Measurements from ENCODE around the gene UGT2A3.

Gene UGT2A3

DNA sequence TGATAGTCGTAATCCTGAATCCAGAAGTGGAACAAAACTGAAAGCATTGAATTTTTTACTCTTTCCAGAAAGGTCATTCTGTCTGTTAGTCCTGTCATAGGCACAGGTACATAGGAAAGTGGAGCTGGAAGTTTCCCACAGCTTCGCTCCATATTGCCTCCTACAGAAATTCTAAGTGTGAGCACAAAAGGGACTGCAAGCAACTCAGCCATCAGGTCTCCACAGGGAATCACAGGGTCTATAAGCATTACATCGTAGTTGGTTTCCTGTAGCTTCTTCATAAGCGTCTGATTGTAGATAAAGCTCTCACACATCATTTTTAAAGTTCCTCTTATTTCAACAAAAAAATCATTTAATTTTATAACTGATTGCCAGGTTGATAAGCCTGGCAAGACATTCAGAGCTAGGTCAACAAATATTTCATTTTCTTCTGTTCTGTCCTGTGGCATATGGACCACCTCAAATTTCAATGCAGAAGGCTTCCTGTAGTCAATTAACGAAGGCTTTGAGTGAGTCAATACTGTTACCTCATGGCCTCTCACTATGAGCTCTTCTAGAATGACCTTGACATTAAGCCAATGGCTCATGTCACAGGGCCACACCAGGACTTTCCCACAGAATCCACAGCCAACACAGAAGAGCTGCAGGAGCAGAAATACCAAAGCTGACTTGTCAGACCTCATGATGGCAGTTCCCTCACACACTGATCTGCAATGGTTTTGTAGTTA is at the start of gene UGT2A3:
TSS of gene UGT2A3 (minus strand) at position 727 of the 728 bp plus-strand sequence. CDS start at position 683, 44 bp downstream.
- no peak within 1 kb of the TSS for H3K4me3 ChIP-seq (ENCODE audit: low read depth, low read length)
- ChIA-PET CTCF (no interaction called here), POLR2A (no interaction called here)
- DNase-seq (ENCODE audit: low read depth, low spot score), result no peak
- TF ChIP-seq, protein P1, sequence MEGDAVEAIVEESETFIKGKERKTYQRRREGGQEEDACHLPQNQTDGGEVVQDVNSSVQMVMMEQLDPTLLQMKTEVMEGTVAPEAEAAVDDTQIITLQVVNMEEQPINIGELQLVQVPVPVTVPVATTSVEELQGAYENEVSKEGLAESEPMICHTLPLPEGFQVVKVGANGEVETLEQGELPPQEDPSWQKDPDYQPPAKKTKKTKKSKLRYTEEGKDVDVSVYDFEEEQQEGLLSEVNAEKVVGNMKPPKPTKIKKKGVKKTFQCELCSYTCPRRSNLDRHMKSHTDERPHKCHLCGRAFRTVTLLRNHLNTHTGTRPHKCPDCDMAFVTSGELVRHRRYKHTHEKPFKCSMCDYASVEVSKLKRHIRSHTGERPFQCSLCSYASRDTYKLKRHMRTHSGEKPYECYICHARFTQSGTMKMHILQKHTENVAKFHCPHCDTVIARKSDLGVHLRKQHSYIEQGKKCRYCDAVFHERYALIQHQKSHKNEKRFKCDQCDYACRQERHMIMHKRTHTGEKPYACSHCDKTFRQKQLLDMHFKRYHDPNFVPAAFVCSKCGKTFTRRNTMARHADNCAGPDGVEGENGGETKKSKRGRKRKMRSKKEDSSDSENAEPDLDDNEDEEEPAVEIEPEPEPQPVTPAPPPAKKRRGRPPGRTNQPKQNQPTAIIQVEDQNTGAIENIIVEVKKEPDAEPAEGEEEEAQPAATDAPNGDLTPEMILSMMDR (IDR thresholded peaks at IDR 0.05; ENCODE audit: insufficient read depth, low read length, missing control alignments), result no peak

DNA sequence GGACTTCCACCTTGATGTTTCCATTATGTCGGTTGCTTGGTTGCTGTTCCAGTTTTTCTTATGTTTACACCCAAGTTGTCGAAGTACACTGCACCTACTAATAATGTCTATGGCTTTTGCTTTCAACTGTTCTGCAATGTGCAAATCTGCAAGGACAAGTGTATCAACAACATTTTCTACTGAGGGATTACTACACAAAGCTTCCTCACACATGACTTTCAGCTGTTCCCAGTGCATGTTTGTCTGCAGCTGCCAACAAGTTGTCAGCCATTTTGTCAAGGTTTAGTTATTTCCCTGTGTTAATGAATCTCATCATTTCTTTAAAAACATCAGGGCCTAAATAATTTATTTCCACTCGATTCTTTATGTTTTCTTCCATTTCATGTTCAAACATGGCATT is 45.4 kb upstream of the UGT2A3 start:
- TF ChIP-seq, protein P1 (IDR thresholded peaks at IDR 0.05; ENCODE audit: insufficient read depth, low read length, missing control alignments), result no peak
- no peak overlapping the region for H3K4me3 ChIP-seq (ENCODE audit: low read depth, low read length)
- DNase-seq (ENCODE audit: low read depth, low spot score), result no peak
- POLR2A ChIA-PET, result no interaction called here
- CTCF ChIA-PET, result no interaction called here

DNA sequence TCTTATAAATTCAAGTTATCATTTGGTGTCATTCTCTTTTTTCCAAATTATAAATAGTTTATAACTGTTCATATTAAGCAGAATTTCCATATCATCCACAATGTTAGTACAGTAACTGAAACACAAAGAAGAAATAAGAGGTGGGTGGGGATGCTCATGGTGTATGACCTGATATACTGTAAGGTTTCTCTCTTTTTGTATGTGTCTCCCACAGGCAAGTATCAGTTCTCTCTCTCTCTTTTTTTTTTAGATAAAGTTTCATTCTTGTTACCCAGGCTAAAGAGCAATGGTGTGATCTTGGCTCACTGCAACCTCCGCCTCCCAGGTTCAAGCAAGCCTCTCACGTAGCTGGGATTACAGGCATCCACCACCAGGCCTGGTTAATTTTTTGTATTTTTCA is 43.7 kb upstream of the UGT2A3 start:
- H3K4me3 ChIP-seq (ENCODE audit: low read depth, low read length), result no peak overlapping the region
- CTCF ChIA-PET, result no interaction called here
- TF ChIP-seq, protein P1 (IDR thresholded peaks at IDR 0.05; ENCODE audit: insufficient read depth, low read length, missing control alignments), result no peak
- DNase-seq (ENCODE audit: low read depth, low spot score), result no peak
- POLR2A ChIA-PET, result no interaction called here

DNA sequence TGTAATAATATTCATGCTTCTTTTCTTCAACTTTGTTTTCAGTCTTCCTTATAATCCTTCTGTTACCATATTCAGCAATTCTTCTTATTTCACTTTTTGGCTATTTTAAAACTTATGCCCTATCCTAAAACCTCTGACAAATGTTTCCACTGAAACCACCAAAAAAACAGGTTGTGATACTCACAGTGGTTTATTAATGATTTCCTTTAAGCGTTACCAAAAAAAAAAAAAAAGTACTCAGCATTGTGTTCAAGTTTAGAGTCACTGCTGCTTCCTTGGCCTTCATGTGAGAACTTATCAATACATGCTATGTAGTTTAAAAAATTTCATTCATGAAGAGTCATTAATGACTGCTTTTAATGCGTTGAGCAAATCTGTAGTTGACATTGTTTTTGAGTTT is 35.4 kb upstream of the UGT2A3 start:
- ChIA-PET POLR2A (no interaction called here), CTCF (no interaction called here)
- no peak overlapping the region for H3K4me3 ChIP-seq (ENCODE audit: low read depth, low read length)
- TF ChIP-seq, protein P1 (IDR thresholded peaks at IDR 0.05; ENCODE audit: insufficient read depth, low read length, missing control alignments), result no peak
- DNase-seq (ENCODE audit: low read depth, low spot score), result no peak

DNA sequence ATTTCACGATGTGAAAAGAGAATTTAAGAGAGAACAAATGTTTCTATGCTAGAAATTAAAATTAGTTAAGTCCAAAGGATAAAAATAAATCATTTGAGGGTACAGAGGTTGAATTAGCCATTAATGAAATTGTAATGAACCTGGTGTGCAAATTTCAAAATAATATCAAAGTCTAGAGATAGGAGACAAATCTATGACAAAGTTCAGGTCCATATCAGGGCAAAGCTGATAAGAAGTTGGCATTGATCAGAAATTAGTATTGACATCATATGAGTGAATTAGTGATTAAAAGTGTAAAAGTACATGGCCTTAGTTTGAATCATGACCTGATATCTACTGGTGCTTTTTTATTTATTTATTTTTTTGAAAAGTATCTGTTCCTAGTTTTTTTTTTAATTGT is 33.8 kb upstream of the UGT2A3 start:
- ChIA-PET CTCF (no interaction called here), POLR2A (no interaction called here)

DNA sequence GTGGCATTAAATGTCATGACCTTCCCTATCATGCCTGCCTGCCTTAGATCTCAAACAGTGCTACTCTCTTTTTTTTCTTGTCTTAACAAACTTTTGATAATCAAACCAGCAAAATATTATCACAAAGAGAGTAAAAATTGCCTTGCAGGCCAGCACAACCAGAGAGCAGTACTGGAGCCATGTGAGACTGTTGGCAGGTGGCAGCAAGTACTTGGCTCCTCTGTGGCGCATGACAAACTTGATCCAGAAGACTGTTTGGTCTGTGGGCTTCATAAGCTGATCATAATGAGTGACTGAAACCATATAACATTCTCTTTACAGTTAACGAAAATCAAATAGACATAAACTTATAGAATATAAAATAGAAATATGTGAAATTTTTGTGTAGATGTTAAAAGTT is 33.3 kb upstream of the UGT2A3 start:
- no peak overlapping the region for H3K4me3 ChIP-seq (ENCODE audit: low read depth, low read length)
- POLR2A ChIA-PET, result no interaction called here
- no peak for DNase-seq (ENCODE audit: low read depth, low spot score)
- TF ChIP-seq, protein P1 (IDR thresholded peaks at IDR 0.05; ENCODE audit: insufficient read depth, low read length, missing control alignments), result no peak
- CTCF ChIA-PET, result no interaction called here

More for the DNA sequence above, 33.8 kb upstream of the UGT2A3 start:
- DNase-seq (ENCODE audit: low read depth, low spot score), result no peak
- TF ChIP-seq, protein P1 (IDR thresholded peaks at IDR 0.05; ENCODE audit: insufficient read depth, low read length, missing control alignments), result no peak
- H3K4me3 ChIP-seq (ENCODE audit: low read depth, low read length), result no peak overlapping the region
